Suppressor macrophage treated with lipopolysaccharide for 4 hours (primary cell): ENCODE measurements around the gene BCL2.

Experiments used
- DNase-seq: peaks from one replicate; pipeline ENCODE4 v3.0.0-alpha.2; 2020

Gene BCL2

GRCh38 chr18:63177919-63178821, 141.4 kb downstream of the BCL2 start:
- DNase-seq, result peak; percentile 44

- DNase-seq, result no peak
Observed at GRCh38 chr18:63177259-63177658, 142.3 kb downstream of the BCL2 start.

- no peak for DNase-seq
Observed at GRCh38 chr18:63175264-63175663, 144.3 kb downstream of the BCL2 start.

- DNase-seq, result no peak
Observed at GRCh38 chr18:63173983-63174382, 145.6 kb downstream of the BCL2 start.

GRCh38 chr18:63169853-63170252, 149.7 kb downstream of the BCL2 start:
- no peak for DNase-seq

GRCh38 chr18:63168287-63168686, 151.3 kb downstream of the BCL2 start:
- DNase-seq, result no peak

GRCh38 chr18:63166142-63166541, 153.4 kb downstream of the BCL2 start:
- DNase-seq, result no peak

- DNase-seq, result no peak
Observed at GRCh38 chr18:63164396-63164795, 155.2 kb downstream of the BCL2 start.

GRCh38 chr18:63162271-63163014, 157.1 kb downstream of the BCL2 start:
- DNase-seq, result peak; percentile 74

- DNase-seq, result peak; percentile 96
Observed at GRCh38 chr18:63161761-63162195, 157.8 kb downstream of the BCL2 start.

GRCh38 chr18:63161032-63161760, 158.4 kb downstream of the BCL2 start:
- peak; percentile 75 for DNase-seq

GRCh38 chr18:63160172-63160995, 159.2 kb downstream of the BCL2 start:
- DNase-seq, result no peak

- no peak for DNase-seq
Observed at GRCh38 chr18:63159590-63159989, 160.0 kb downstream of the BCL2 start.

- DNase-seq, result peak; percentile 89
Observed at GRCh38 chr18:63158676-63159291, 160.8 kb downstream of the BCL2 start.

GRCh38 chr18:63158012-63158631, 161.4 kb downstream of the BCL2 start:
- DNase-seq, result no peak

GRCh38 chr18:63157293-63158011, 162.1 kb downstream of the BCL2 start:
- no peak for DNase-seq

GRCh38 chr18:63155910-63156773, 163.4 kb downstream of the BCL2 start:
- DNase-seq, result no peak

GRCh38 chr18:63155169-63155852, 164.3 kb downstream of the BCL2 start:
- peak; percentile 72 for DNase-seq
